Caki2 (cell line): ENCODE measurements around the gene SEC31B. TPM values are rescaled to one million over a fixed set of nuclear protein-coding genes. Genes with fewer than 3 reads are reported as not detected.

Experiments used
- DNase-seq: peaks from one replicate; pipeline ENCODE4 v3.0.0-alpha.2; 2015; ENCODE audit warnings: low read depth
- in situ Hi-C: cut with HindIII; loops from 2 replicates; pipeline ENCODE4 v1.10.0; 2016; ENCODE audit warnings: low sequenced_read_pairs, low pct_unique_long_range_greater_than_20kb, mixed read lengths
- total RNA-seq: library from RNA; depleted of rRNA; stranded (reverse); fragments of >200 nt; shearing (Covaris generic); gene quantifications from 2 replicates; pipeline ENCODE4 v1.2.3, GENCODE V29; 2014; ENCODE audit warnings: low replicate concordance; rRNA removed

The SEC31B gene, protein sequence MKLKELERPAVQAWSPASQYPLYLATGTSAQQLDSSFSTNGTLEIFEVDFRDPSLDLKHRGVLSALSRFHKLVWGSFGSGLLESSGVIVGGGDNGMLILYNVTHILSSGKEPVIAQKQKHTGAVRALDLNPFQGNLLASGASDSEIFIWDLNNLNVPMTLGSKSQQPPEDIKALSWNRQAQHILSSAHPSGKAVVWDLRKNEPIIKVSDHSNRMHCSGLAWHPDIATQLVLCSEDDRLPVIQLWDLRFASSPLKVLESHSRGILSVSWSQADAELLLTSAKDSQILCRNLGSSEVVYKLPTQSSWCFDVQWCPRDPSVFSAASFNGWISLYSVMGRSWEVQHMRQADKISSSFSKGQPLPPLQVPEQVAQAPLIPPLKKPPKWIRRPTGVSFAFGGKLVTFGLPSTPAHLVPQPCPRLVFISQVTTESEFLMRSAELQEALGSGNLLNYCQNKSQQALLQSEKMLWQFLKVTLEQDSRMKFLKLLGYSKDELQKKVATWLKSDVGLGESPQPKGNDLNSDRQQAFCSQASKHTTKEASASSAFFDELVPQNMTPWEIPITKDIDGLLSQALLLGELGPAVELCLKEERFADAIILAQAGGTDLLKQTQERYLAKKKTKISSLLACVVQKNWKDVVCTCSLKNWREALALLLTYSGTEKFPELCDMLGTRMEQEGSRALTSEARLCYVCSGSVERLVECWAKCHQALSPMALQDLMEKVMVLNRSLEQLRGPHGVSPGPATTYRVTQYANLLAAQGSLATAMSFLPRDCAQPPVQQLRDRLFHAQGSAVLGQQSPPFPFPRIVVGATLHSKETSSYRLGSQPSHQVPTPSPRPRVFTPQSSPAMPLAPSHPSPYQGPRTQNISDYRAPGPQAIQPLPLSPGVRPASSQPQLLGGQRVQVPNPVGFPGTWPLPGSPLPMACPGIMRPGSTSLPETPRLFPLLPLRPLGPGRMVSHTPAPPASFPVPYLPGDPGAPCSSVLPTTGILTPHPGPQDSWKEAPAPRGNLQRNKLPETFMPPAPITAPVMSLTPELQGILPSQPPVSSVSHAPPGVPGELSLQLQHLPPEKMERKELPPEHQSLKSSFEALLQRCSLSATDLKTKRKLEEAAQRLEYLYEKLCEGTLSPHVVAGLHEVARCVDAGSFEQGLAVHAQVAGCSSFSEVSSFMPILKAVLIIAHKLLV
- 0.71 TPM in 1 of 2 replicates, not detected in the other for total RNA-seq

DNA sequence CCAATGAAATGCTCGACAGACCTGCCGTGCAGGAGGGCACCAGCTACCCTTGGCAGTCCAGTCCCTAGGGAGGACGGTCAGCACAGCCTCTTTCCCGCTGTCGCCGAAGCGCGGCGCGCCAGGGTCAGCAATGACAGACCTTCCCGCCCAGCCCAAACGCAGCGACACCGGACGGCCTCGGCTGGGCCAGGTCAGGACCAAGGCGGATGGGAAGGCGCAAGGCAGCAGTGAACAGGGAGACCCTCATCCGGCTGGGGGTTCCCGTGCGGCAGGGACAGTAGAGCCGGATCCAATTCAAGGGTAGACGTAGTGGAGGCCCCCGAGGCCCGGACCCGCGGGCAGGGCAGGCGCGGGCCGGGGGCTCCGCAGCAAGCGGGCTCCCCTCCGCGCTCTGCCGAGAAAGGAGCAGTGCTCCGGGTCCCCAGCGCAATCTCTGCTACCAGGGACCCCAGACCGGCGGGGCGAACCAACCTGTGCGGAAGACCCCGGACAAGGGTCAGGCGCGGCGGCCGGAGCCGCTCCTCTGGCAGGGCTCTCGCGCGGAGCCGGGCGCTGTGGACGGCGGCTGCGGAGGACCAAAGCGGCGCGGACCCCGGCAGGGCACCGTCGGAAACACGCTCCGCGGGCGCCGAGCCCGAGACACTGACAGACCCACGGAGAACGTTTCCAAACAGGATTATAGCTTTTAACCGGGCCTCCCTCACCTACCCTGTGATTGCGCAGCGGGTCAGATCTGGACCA is at the start of gene SEC31B:
Gene SEC31B (minus strand): TSS at position 551 of the 741 bp plus-strand sequence. CDS start 2,909 bp downstream, outside the sequence.
- in situ Hi-C loops = no loop called here
- DNase-seq = no peak

DNA sequence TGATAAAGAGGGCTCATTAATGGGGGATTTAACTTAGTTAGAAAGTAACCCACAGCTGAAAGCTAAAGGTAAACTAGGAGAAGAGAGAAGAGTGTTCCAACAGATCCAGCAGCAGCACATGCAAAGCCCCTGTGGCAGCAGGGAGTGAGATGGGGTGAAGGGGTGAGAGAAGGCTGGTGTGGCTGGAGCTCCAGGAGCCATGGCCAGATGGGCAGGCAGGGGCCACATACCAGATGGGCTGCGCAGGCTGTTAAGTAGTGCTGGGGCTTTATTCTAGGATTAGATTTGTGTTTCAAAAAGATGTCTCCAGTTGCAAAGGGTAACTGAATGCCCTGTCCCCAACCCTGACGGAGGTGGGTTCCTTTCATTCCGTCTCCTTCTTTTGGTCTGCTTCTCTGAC is 49.3 kb upstream of the SEC31B start:
- in situ Hi-C loops = loop anchor here (25.0 kb wide), 1 partner anchor 318 kb away; no protein-coding TSS in a partner anchor
- no peak for DNase-seq

DNA sequence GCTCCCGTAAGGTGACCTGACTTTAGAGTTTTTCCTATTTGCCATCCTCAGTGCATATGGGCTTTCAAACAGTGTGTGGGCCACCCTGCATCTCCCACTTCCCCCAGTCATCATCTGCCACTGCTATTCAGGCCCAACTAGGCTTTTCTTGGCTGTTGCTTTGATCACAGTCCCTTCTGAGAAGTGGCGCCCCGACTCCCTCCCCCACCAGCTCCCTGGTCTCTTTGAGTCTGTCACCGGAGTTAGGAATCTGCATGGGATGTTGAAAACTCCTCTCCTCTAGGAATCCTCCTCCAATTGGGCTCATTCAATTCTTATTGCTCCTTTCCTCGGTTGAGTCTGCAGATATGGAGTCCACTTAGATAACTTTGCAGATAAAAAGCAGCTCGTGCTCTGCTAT is 48.2 kb upstream of the SEC31B start:
- in situ Hi-C loops = loop anchor here (25.0 kb wide), 1 partner anchor 319 kb away; no protein-coding TSS in a partner anchor
- DNase-seq = no peak

DNA sequence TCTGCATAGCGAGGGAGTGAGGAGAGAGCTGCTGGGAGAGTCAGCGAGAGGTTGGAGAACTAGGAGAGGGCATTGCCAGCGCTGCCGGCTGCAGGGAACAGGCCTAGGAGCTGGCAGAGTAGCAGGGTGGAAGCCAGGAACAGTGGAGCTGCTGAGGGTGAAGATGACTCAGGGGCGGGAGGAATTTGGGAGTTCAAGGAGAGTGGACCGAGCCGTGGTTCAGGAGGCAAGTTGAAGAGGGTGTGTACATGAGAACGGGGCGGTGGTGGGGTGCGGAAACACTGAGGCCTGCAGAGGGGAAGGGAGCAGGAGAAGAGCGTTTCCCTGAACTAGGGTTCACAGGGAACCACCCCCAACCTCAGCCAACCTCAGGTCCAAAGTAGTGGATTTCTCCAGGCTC is 47.6 kb upstream of the SEC31B start:
- in situ Hi-C loops = loop anchor here (25.0 kb wide), 1 partner anchor 320 kb away; no protein-coding TSS in a partner anchor
- no peak for DNase-seq

DNA sequence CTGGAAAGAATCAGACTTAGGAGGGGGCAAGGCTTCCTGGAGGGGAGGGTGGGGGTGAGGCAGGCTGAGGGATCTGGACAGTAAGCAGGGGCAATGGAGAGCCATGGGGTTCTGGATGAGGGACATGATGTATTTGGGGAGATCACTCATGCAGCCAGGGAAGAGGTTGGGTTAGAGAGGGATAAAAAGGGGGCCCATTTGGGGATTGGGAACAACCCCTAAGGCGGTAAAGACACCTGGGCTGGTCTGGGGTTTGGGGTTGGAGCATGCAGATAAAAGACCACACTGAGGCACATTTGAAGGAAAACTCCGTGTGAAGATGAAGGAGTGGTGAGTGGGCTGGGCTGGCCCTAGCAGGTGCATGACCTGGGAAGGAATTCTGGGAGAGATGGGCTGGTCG is 46.9 kb upstream of the SEC31B start:
- in situ Hi-C loops = loop anchor here (25.0 kb wide), 1 partner anchor 321 kb away; no protein-coding TSS in a partner anchor
- DNase-seq = no peak

DNA sequence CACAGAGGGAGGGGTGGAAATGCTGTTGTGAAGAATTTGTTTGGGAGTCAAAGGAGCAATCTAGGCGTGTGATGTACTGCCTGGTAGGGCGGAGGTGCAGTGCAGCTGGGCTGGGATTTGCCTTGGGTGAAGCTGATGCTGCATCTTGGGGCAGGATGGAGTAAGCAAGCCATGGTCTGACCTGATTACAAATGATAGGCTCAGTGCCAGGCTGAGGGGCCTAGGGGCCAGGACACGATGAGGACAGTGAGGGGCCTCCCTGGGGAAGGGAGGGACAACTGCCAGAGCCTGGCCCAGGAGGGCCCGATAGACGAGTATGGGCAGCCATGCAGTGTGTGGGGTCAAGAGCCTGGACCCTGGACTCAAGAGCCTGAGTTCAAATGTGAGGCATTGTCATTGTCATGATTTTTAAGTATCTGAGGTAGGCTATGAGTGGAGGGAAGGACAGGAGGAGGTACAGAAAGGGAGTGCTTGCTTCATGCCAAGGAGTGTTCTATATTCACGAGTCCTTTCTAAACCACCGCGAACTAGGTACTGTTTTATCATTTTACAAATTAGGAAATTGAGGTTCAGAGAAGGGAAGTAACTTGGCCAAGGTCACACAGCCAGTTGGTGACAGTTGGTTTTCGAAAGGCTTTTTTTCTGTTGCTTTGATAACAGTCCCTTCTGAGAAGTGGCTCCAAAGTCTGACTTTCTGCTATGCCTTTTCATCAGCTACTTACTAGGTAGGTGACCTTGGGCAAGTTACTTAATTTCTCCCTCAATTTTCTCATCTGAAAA is 45.7 kb upstream of the SEC31B start:
- in situ Hi-C loops = loop anchor here (25.0 kb wide), 1 partner anchor 322 kb away; no protein-coding TSS in a partner anchor
- DNase-seq = no peak

DNA sequence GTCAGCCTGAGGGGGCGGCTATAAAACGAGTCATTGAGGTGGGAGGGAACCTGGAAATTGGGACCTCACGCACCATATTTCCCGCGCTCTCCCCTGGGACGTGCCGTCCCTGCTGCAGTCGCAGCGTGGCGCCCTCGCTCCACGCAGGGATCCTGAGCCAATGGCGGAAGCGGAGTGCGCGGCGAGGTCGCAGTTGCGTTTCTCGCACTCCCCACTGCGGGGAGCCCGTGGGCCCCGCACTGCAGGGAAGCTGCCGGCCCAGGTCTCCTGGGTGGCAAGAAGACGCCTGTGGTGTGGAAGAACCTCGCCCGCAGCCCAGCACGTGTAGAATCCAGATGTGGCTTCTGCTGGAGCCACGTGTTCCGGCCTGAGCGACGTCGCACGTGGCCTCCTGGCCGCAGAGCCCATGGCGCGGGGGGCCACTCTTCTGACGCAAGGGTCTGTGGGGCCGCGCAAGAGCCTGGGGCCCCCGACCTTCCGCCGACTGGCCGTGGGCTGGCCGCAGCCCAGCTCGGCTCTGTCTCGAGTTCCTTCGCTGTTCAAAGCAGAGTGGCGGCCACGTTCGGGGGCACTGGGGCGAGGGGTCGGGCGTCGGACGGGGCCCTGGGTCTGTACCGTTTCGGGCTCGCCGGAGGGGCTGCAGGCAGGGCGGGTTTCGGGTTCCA is 42.5 kb upstream of the SEC31B start:
- in situ Hi-C loops = loop anchor here (25.0 kb wide), 1 partner anchor 325 kb away; no protein-coding TSS in a partner anchor
- DNase-seq = peak; percentile 49

DNA sequence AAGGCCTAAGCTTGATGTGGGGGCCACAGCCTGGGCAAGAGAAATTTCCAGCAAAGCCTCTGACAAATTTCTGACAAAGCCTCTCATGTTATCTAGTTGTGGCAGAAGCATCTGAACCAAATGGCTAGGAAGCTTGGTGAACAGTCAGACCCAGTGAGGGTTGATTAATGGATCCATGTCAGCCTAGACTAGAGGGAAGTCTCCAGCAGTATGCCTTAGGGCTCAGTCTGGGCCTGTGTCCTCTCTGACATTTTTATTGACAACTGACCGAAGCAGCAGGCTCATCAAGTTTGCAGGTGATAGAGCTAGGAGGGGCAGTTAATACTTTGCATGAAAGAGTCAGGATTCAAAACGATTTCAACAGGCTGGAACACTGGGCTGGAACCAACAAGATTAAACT is 41.3 kb upstream of the SEC31B start:
- in situ Hi-C loops = loop anchor here (25.0 kb wide), 1 partner anchor 326 kb away; no protein-coding TSS in a partner anchor
- DNase-seq = no peak

DNA sequence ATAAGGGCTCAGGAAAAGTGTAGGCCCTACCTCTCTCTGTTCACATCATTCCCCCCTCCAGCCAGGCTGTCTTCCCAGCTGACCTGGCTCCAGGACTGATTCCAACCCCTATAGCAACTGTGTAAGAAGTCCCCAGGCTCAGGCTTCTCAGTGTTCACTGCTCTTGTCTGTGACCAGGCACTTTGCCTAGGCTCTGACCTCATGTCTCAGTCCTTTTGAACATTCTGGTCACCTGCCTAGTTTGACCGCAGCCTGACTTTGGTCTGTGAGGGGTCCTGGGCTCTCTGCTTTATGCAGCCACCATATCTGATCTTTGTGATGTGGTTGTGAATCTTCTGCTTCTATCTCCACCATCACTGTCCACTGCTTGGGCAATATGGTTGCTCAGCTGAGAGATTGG is 40.6 kb upstream of the SEC31B start:
- no peak for DNase-seq
- in situ Hi-C loops = loop anchor here (25.0 kb wide), 1 partner anchor 327 kb away; no protein-coding TSS in a partner anchor

DNA sequence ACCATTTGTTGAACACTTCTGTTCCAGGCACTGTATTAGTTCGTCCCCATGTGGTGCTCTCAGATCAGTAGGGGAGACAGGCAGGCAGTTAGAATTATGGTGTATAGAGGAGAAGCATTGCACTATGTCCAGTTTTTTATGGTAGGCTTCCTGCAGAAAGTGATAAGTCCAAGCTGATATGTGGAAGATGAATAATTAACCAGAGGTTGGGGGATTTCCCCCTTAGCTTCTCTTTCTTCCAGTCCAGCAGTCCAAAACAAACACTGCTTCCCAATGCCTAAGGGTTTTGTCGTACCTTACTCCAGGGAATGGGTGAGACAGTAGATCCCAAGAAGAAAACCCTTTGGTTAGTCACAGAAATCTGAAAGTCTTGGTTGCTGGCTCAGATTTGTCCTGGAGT is 35.2 kb upstream of the SEC31B start:
- DNase-seq = peak; percentile 70
- in situ Hi-C loops = loop anchor here (25.0 kb wide), 1 partner anchor 332 kb away; no protein-coding TSS in a partner anchor

DNA sequence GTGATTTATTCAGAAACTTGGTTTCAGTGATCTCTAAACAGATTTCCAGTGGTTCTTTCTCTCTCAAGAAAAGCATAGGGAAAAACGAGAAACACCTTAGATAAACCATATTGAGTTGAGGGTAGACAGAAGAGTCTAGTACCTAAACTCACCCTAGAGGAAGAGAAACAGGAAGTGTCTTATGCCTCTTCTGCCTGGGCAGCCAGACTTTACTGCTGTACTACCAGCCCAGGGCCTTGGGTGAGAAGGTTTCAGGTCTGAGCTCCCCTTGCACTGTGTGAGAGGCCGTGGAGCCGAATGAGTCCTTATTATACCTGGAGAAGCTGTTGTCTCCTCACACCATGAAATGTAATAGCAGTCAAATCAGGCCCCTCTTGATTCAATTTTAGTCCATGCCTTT is 34.3 kb upstream of the SEC31B start:
- in situ Hi-C loops = loop anchor here (25.0 kb wide), 1 partner anchor 333 kb away; no protein-coding TSS in a partner anchor
- DNase-seq = no peak

DNA sequence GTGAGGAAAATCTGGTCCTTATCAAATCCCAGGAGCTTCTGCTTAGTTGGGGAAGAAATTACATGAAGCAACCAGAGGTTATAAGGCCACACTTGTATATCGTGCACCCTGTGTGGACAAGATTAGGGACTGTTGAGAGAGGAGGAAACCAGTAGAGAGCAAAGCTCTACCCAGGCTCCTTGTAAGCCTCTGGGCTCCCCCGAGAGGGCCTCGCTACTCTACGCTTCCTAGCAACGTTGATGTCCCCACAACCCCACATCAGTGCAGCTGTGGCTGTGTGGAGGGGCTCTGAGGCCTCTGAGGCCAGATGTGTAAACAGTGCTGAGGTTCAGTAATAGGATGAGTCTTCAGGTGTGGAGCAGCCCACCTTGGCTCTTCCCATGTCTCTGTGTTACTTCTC is 32.1 kb upstream of the SEC31B start:
- in situ Hi-C loops = loop anchor here (25.0 kb wide), 1 partner anchor 336 kb away; no protein-coding TSS in a partner anchor
- DNase-seq = no peak

DNA sequence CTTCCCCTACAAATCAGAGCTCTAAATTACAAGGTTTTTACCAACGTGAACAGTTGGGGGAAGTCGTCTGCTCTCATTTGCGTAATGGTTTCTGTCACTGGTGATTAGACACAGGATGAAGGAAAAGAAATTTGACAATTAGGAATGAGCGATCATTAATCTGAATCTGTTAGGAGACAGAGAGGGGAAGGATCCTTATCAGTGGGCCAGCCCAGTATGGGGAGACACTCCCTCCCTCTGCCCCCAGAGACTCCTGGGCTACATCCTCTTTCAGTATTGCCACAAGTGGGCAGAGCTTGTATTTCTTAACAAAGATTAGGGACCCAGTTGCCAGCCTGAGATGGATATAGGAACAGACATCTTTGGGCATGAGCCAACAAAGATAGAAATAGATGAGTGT is 31.5 kb upstream of the SEC31B start:
- in situ Hi-C loops = loop anchor here (25.0 kb wide), 1 partner anchor 336 kb away; no protein-coding TSS in a partner anchor
- no peak for DNase-seq

DNA sequence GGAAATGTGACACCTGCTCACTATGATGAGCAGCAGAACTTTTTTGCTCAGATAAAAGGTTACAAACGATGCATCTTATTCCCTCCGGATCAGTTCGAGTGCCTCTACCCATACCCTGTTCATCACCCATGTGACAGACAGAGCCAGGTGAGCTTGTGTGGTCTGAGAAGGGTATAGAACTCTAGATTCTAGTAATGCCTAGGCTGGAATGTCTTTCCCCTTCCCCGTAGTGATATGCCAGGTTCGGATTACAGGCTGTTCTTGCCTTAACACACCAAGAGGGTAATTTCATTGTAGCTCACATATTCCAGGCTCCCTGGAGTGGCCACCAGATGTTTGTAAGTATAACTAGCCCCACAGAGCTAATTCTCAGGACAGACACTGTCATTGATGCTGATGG is 25.3 kb upstream of the SEC31B start:
- no peak for DNase-seq
- in situ Hi-C loops = no loop called here

DNA sequence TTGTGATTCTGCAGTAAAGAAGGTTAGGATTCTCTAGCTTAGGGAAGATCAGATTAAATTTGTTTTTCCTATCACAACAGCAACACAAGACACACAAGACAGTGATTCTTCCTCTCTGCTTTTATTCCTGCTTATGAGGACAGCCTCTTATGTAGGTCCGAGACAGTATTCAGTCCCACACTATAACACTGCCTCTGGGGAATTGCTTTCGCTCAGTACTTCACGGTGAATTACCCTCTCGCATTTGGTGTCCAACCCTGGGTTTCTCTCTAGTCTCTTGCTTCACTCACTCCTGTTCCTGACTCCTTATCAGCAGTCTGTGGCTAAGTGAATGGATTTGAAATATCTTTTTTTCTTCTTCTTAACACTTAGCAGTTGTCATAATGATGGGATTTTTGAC is 17.8 kb upstream of the SEC31B start:
- in situ Hi-C loops = no loop called here
- no peak for DNase-seq

DNA sequence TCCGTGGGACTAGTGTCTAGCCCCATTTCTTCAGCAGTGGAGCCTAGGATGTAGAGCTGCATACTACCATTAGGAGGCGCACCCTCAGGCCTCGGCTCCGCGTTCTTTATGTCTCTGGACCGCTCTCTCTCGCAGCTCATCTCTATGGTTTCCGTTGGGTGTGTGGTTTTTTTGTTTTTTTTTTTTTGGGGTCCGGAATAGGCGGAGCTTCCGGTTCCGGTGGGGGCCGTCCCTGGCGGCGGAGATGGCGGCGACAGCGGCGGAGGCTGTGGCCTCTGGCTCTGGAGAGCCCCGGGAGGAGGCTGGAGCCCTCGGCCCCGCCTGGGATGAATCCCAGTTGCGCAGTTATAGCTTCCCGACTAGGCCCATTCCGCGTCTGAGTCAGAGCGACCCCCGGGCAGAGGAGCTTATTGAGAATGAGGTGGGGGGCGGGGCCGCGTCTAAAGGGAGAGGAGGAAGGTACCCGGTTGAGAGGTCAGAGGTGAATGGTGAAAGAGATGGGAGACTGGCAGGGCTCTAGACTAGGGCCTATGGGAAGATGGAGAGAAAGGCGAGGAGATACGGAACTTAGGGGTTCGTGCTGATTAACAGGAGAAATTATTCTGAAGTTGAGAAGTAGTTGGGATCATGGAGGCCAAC is 16.2 kb upstream of the SEC31B start, which contains the start of gene HIF1AN:
Gene HIF1AN (plus strand): TSS at position 229 of the 639 bp plus-strand sequence. CDS start 16 bp downstream, at position 245.
- DNase-seq = peak; percentile 90
- in situ Hi-C loops = no loop called here
